Measurements from ENCODE around the gene MKRN3. TPM values are rescaled to one million over a fixed set of nuclear protein-coding genes. Genes with fewer than 3 reads are reported as not detected.

The MKRN3 gene
- total RNA-seq, 2 experiments from 2014 or later = 1.3 to 1.6 TPM

- H3K9me3 Mint-ChIP-seq = no peaks in the 10 kb centered on the region
- no peak for ATAC-seq
- H3K36me3 Mint-ChIP-seq (ENCODE audit: low read depth) = no peaks in the 10 kb centered on the region
- no peak overlapping the region for H3K4me3 Mint-ChIP-seq
- intact Hi-C loops (cut with micrococcal nuclease) = no loop called here
- ChIA-PET POLR2A (no interaction called here), CTCF (no interaction called here)
- H3K4me1 Mint-ChIP-seq (ENCODE audit: low read depth) = no peaks in the 10 kb centered on the region
- TF ChIP-seq CTCF (IDR thresholded peaks at IDR 0.05) = no peak
- H3K27me3 Mint-ChIP-seq = no peaks in the 10 kb centered on the region
- no peak for DNase-seq
- no peak overlapping the region for H3K27ac Mint-ChIP-seq
Measured at GRCh38 chr15:23576061-23576460, 10.6 kb downstream of the MKRN3 start.

GRCh38 chr15:23578521-23579150 is 13.2 kb downstream of the MKRN3 start:
- POLR2A ChIA-PET = no interaction called here
- CTCF ChIA-PET = no interaction called here
- no peak for DNase-seq
- Mint-ChIP-seq H3K9me3 (no peaks in the 10 kb centered on the region), H3K27me3 (no peaks in the 10 kb centered on the region), H3K27ac (no peak overlapping the region), H3K4me3 (no peak overlapping the region), H3K4me1 (ENCODE audit: low read depth) (no peaks in the 10 kb centered on the region), H3K36me3 (ENCODE audit: low read depth) (no peaks in the 10 kb centered on the region)
- intact Hi-C loops (cut with micrococcal nuclease) = no loop called here
- no peak for ATAC-seq
- TF ChIP-seq CTCF (IDR thresholded peaks at IDR 0.05) = no peak

- Mint-ChIP-seq H3K27me3 (peaks cover 4% of the 10 kb centered on the region), H3K36me3 (ENCODE audit: low read depth) (no peaks in the 10 kb centered on the region), H3K4me1 (ENCODE audit: low read depth) (no peaks in the 10 kb centered on the region), H3K4me3 (no peak overlapping the region), H3K27ac (no peak overlapping the region), H3K9me3 (no peaks in the 10 kb centered on the region)
- ChIA-PET POLR2A (no interaction called here), CTCF (no interaction called here)
- intact Hi-C loops (cut with micrococcal nuclease) = no loop called here
- no peak for DNase-seq
- no peak for TF ChIP-seq CTCF (IDR thresholded peaks at IDR 0.05)
- no peak for ATAC-seq
Measured at GRCh38 chr15:23588268-23588667, 22.8 kb downstream of the MKRN3 start.

GRCh38 chr15:23589012-23589411 is 23.5 kb downstream of the MKRN3 start:
- no peak overlapping the region for H3K27ac Mint-ChIP-seq
- ATAC-seq (no peak), DNase-seq (no peak)
- H3K4me3 Mint-ChIP-seq = no peak overlapping the region
- no peaks in the 10 kb centered on the region for H3K9me3 Mint-ChIP-seq
- ChIA-PET POLR2A (no interaction called here), CTCF (no interaction called here)
- intact Hi-C loops (cut with micrococcal nuclease) = no loop called here
- H3K27me3 Mint-ChIP-seq = peaks cover 4% of the 10 kb centered on the region
- no peaks in the 10 kb centered on the region for H3K36me3 Mint-ChIP-seq (ENCODE audit: low read depth)
- no peaks in the 10 kb centered on the region for H3K4me1 Mint-ChIP-seq (ENCODE audit: low read depth)
- TF ChIP-seq CTCF (IDR thresholded peaks at IDR 0.05) = no peak

GRCh38 chr15:23594252-23594770 is 28.8 kb downstream of the MKRN3 start:
- no peak for TF ChIP-seq CTCF (IDR thresholded peaks at IDR 0.05)
- H3K4me1 Mint-ChIP-seq (ENCODE audit: low read depth) = no peaks in the 10 kb centered on the region
- no peaks in the 10 kb centered on the region for H3K9me3 Mint-ChIP-seq
- intact Hi-C loops (cut with micrococcal nuclease) = no loop called here
- ChIA-PET POLR2A (no interaction called here), CTCF (no interaction called here)
- ATAC-seq = no peak
- no peak overlapping the region for H3K27ac Mint-ChIP-seq
- H3K36me3 Mint-ChIP-seq (ENCODE audit: low read depth) = no peaks in the 10 kb centered on the region
- no peak for DNase-seq
- H3K27me3 Mint-ChIP-seq = peaks cover 2% of the 10 kb centered on the region
- no peak overlapping the region for H3K4me3 Mint-ChIP-seq

Data from activated CD8-positive, alpha-beta T cell treated with anti-CD3 and anti-CD28 coated beads for 36 hours (primary cell).